HG02840 (cell line): Measurements from ENCODE around the gene KCNQ2.

Experiments used
- ATAC-seq: cut with Tn5 transposase; IDR thresholded peaks from one replicate; pipeline ENCODE4 v1.9.1; 2021; ENCODE audit warnings: mild to moderate bottlenecking, moderate library complexity, moderate number of reproducible peaks; ENCODE audit not compliant: unreplicated experiment, low FRiP score

The KCNQ2 gene

DNA sequence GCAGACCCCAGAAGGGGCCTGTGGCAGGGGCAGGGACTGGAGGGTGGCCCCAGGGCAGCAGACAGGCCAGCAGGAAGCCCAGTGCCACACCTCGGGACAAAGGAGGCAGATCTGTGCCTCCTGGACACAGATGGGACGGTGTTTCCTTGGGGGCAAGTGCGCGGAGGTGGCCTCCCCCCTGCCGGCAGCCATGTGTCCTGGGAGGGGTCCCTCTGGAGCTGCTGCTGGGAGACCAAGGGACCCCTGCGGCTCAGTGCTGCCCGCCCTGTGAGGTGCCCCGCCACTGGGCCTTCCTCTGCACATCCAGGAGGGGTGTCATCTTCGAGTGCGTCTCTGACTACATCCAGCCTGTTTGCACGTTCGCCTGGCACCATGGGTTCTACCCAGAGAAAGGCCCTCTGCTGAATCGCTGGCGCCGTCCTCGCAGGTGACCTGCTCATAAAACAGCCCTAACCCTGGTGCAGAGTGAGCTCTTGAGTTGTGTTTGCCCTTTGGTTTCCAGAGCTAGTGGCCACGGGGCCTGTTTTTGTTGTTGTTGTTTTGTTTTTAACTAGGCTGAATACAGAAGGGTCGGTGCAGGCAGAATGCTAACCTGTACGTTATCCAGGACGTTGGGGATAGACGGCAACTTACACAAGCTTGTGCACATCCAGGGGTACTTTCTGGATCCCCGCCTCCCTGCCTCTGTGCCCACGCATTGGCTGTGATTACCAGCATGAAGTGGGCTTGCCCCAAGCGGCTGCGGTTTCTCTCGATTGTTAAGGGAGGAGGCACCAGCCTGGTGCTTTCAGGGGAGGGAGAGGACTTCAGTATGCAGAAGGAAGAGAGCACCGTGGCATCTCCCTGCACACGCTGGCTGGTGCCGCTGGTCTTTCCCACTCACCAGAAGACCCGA, 1.3 kb upstream of the KCNQ2 start:
- ATAC-seq: no peak

DNA sequence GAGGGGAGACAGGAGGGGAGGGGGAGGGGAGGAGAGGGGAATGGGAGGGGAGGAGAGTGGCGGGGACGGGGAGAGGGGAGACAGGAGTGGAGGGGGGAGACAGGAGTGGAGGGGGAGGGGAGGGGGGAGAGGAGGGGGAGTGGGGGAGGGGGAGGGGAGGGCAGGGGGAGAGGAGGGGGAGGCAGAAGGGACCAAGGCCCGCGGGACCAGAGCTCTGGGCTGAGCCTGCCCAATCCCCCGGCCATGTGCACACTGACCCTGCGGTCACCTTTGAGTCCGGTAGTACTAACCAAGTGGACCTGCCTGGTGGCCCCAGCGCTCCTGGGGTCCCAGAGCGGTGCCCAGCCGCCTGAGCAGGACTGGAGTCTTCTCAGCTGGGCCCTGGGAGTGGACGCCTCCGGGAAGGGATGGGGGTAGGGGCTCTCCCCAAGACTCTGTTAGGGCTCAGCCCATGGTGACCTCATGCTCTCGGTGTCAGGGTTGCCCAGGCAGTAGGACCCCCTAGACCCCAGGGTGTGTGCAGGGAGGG, 471 bp upstream of the KCNQ2 start:
- ATAC-seq: no peak

DNA sequence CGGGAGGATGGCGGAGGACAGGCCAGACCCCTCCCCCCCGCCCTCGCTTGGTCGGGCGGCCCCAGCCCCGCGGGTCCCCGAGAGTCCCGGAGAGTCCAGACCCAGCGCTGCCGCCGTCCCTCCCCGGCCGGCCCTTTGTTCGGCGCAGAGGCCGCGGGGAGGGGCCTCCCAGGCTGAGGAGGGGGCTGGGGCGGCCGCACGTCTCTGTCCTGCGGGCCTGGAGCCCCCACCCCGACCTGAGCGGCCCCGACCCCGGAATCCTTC, 806 bp downstream of the KCNQ2 start:
- no peak for ATAC-seq

DNA sequence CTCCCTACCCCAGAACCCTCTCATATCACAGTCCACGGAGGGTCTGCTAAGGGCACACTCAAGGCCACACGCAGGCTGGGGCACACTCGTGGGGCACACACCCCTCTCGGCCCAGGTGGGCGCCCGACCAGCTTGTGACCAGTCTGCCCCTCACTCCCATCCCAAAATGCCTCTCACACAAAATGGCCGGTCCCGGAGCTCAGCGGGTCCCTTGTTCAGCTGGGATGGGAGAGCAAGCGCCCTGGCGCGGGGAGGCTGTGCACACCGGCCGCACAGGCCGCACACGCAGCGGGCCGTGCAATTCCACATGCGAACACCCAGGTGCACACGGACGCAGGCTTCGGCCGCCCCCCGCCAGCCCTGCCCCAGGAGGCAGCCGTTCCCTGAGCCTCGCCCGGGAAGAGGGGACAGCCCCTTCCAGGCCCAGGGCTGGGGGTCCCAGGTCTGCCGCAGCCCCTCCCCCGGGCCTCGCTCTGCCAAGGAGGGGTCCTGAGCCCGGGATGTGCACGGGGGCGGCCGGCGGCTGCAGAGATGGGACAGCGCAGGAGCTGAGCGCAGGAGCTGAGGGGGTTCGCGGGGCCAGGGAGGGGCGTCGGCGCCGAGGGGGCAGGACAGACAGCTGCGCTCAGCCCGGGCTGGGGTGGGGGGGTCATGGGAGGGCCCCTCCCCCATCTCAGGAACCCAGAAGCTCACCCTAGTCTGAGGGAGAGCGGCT, 1.3 kb downstream of the KCNQ2 start:
- no peak for ATAC-seq

DNA sequence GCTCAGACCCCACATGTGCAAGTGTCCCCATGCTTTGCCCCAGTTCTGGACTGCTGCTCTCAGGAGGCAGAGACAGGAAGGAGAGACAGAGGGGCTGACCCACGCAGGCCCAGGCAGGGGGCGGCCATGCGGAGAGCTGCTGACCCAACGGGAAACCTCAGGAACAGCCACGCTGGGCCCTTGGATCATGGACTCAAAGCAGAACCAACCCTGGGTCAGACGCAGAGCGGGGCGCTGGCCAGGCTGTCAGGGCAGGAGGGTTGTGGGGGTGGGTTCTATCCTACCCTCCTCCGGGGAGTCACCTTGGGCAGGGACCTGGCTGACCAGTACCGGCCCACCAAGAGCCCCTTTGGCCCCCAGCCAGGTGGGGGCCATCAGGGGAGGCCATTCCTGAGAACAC, 2.0 kb downstream of the KCNQ2 start:
- no peak for ATAC-seq

DNA sequence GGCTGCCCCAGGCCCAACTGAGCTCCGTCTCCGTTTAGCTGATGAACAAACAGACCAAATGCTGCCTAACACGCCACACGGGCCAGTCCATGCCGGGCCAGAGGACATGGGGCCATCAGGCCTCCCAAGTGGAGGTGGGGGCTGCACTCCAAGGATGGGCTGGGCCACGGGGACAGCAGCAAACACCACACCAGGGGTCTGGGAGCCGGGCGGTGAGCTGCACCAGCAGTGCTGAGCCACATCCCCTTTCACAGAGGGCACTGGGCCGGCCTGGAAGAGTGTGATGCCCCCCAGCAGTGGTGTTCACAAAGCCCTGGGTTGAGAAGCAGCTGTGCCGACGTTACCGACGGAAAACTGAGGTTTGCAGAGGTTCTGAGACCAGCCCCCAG, 2.7 kb downstream of the KCNQ2 start:
- ATAC-seq: no peak

DNA sequence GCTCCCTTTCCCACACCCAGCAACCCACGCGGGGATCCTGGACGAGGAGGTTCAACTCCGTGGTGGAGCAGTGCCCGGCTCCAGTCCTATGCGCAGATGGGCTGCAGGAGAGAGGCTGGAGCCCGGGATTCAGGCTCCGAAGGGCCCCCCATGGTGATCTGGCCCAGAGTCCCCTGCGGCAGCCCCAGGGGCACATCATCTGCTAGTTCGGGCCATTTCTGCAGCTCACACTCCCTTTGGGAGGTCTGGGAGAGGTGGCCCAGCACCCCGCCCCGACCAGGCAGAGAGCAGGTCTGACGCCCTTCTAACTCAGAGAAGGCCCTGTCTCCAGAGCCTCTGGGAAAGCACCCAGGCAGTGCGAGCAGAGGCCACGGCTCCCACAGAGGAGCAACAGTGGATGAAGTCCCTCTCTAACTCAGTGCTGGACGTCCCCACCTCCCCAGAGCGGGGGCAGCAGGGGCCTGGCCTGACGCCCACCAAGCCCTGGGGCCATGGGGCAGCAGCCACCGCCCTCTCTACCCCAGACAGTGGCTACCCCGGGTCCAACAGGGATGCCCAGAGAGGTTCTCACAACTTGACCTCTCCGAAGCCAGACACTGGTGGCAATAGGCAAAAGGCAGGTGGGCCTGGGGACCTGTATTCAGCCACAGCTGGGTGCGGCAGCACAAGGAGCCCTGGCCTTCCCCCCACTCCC, 3.3 kb downstream of the KCNQ2 start:
- no peak for ATAC-seq

DNA sequence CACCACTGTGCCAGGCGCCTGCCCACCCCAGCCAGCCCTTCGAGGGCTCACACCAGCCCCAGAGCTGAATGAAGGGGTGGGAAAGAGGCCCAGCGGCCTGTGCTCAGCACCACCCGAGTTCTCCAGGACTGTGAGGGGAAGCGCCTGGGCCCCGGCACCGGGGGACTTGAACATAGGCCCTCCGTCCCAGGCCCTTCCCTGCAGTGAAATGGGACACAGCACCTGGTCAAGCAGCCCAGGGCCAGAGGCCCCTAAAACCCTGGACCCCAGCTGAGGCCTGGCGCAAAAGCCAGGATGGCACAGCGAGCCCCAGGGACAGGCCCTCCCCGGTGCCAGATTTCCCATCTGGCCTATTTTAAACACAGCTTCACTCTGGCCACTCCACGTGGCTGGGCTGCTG, 4.0 kb downstream of the KCNQ2 start:
- no peak for ATAC-seq

DNA sequence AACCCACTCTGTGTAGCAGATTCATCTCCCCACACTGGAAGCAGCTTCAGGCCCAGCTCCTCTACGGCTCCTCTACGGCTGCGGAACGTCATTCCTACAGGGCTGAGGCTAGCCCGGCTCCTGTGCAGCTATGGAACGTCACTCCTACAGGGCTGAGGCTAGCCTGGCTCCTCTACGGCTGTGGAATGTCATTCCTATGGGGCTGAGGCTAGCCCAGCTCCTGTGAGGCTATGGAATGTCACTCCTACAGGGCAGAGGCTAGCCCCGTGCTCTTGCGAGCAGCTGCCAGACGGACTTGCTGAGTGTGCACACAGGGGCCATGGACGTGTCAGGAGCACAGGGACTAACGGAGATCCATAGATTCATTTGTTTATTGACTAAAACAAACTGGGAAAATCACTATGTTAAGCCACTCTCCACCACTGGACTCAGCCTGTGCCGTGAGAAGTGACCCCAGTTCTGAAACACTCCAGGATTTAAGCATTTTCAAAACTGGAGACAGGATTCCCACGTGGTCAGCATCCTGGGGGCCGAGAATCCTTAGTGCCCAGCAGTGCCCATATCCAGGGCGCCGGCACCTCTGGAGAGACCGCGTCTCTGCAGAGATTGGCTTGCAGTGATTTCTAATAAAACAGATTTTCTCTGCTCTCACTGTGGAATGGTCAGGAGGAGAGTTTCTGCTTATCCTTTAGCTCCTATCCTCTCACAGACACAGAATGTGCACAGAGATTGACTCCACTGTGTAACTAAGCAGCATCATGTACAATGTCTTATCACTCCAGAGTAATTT, 5.0 kb downstream of the KCNQ2 start:
- no peak for ATAC-seq

DNA sequence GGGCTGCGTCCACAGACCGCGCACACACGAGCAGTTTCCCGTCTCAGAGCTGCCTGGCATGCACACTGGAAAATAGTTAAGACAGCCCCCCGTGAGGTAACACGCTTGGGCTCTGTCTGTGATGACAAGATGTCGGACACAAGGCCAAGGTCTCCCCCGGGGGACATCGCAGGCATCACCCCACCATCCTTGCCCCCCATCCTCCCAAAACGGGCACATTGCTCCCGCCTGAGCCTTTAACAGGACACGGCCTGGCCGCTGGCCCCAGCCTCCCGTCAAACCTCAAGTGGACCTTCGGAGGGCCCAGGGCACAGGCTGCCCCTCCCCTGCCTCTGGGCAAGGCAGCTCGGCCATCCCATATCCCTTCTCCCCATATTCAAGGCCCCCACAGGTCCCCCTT, 5.6 kb downstream of the KCNQ2 start:
- no peak for ATAC-seq

DNA sequence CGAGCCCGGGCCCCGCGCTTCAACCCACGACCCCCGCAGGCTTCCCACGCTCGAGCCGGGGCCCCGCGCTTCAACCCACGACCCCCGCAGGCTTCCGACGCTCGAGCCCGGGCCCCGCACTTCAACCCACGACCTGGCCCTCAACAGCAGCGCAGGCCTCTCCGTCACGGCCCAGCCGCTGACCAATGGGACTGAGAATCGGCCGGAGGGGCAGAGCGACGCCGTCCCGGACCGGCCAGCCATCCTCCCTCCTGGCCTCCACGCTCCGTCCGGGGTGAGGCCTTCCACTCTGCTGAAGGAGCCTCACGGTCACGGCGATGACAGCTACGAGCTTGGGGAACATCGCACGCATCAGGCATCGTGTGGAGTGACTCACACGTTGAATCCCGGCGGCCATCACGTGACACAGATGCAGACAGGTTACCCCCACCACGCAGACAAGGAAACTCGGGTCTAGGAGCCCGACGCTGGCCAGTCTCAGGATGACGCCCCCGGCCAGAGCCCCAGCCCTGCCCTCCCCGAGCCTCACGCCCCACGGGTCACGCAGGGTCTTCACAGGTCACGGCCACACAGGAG, 6.1 kb downstream of the KCNQ2 start:
- no peak for ATAC-seq

DNA sequence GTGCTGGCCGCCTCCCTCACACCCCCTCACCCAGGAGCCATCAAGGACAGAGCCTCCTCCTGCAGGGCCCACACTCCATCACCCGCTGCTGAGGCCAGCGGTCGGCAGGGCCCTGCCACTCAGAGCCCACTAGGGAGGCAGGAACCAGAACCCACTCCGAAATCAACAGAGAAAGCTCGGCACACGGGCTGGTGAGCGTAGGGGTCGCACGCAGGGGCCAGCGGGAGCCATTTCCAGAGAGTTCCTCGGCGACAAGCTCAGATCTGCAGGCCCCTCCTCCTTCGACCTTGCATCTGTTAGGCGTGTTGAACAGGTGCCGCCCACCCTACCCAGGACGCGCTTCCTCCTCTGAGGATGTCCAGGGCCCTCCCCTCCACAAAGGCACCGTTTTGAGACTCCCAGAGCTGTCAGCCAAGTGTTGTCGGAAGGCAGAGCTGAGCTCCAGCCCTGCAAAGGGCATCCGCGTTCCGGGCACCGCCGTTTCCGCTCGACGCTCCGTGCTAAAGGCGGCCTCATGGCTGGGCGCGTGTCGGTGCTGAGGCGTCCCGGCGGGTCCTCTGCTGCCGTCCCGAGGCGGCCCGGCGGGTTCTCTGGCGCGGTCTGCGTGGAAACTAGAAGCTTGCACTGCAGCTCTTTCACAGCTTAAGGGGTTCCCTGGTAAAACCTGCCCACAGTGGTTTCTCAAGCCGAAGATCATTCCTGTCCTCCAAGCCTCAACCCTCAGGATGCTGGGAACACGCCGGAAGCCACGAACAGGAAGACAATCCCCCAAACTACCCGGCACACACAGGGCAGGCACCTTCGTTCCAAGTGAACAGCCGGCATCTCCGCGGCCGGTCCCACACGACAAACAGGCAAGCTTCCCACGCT, 6.8 kb downstream of the KCNQ2 start:
- no peak for ATAC-seq

DNA sequence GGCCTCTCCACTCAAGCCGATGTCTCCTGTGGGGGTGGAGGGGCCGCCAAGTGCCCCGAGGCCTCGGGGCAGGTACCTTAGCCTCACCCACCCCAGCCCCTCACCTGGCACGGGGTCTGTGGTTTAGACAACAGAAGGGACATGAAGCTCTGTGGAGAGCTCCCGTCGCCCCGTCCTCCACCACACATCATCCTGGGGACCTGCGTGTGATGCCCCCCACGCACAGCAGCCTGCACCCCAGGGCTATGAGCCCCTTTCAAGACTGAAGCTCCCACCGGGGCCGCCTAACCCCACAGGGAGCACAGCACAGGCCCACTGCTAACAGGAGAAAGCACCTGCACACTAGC, 8.2 kb downstream of the KCNQ2 start:
- ATAC-seq: no peak

DNA sequence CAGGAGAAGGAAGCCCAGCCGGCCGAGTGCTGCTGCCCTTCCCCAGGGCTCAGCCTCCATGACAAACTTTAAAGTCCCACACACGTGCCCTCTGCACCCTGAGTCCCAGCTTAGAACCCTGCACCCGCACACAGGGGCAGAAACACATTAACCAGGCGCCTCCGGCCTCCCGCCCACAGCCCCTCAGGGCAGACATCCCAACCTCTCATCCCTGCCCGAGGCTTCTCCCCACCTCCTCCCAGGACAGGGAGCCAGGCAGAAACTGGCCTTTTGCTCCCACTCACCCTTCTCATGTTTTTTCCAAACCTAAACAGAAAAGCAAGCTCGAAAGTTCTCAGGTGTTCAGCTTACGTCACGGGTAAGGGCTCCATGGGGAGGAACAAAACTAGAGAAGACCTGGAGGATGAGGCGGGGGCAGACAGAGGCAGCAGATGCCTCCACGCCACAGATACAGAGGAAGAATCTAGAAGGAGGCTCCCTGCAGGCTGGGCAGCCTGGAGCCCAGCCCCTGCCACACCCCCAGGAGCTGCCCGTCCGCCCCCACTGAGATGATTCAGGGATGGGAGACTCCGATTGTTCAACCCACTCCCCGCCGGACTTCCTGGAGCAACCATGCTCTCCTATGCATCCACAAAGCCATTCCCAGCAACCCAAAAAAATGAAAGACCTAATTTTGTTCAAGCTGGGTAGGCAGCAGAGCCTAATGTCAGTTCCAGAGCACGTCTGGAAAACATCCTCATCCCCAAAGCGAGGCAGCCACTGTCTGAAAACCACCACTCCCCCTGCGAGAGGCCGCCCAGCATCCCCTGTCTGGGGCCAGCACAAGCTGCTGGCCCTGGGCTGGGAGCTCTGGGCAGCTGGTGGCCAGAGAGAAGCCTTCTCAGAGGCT, 8.8 kb downstream of the KCNQ2 start:
- no peak for ATAC-seq

DNA sequence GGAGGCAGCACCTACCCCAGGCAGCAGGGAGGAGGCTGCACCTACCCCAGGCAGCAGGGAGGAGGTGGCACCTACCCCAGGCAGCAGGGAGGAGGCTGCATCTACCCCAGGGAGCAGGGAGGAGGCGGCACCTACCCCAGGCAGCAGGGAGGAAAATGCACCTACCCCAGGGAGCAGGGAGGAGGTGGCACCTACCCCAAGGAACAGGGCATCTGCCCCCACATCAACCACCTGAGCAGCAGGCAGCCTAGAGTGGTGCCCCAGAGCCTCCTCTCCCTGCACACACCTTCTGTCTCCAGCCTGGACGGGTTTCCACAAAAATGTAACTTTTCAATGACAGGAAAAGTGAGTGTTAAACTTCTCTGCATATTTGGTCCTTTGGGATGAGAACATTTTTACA, 10.2 kb downstream of the KCNQ2 start:
- ATAC-seq: no peak

DNA sequence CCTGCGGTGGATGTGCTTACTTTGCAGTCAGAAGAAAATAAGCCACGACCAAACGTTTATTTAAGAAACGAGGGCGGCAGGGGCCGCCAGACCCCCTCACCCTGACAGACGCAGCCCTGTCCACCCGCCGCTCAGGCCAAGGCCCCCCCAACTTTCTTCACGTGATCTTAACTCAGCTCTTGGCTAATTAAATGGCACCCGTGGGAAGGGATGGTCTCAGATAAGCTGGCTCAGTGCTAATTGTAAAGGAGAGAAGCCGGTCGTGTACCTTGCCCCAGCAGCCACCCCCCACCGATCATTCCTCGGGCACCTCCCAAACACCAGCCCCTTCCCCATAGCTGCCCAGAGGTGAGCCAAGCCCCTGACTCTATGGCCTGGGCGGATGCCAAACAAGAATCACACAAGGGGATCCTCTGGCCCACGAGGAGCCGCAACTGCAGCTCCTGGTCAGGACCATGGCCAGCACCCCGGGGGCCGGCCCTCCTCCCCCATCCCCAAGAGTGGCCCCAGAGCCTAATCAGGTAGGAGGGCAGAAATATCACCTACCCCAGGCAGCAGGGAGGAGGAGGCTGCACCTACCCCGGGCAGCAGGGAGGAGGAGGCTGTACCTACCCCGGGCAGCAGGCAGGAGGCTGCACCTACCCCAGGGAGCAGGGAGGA, 11.2 kb downstream of the KCNQ2 start:
- ATAC-seq: no peak

DNA sequence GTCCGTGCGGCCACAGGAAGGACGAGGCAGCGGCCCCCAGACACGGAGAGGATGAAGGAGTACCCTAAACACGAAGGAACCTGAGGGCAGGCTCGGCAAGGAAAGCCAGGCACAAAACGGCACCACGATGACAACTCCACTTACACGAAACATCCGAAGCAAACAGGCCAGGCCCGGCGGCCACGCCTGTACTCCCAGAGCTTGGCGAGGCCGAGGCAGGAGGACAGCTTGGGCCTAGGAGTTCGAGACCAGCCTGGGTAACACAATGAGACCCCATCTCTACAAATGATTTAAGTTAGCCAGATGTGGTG, 13.4 kb downstream of the KCNQ2 start:
- no peak for ATAC-seq
